Loucy (cell line): ENCODE measurements around the gene IGFBP4.

Source experiments
- CTCF ChIP-seq: fragments of 200-600 bp; sonication (generic); conservative IDR thresholded peaks from 2 replicates; pipeline ENCODE4 v1.5.1; 2014; ENCODE audit warnings: mild to moderate bottlenecking, antibody characterized with exemption, low read length
- EZH2phosphoT487 ChIP-seq: fragments of 200-600 bp; IDR thresholded peaks from 2 replicates; pipeline ENCODE4 v1.6.1; 2018; ENCODE audit warnings: antibody characterized with exemption, mild to moderate bottlenecking, moderate library complexity, borderline replicate concordance

- no peak for TF ChIP-seq EZH2phosphoT487
- no peak for TF ChIP-seq CTCF
Observed at GRCh38 chr17:40472733-40473452, 29.6 kb downstream of the IGFBP4 start.
